H1 (cell line): ENCODE results near the gene GARNL3. TPM values are rescaled to one million over a fixed set of nuclear protein-coding genes. Genes with fewer than 3 reads are reported as not detected.

ENCODE experiments used
- BCL11A ChIP-seq, 2 experiments: IDR thresholded peaks; one replicate each; pipeline ENCODE4 v1.6.1; 2011; ENCODE audit warnings: low read depth in 2 of 2, low read length in 2 of 2, mild to moderate bottlenecking in 2 of 2
- CBX8 ChIP-seq: fragments of 300-800, 300-1000 bp; sonication (generic); IDR thresholded peaks from 2 replicates; pipeline ENCODE4 v1.7.1; 2016; ENCODE audit warnings: low read depth, low read length, borderline replicate concordance
- CEBPB ChIP-seq: IDR thresholded peaks from 2 replicates; pipeline ENCODE4 v1.6.1; 2012; ENCODE audit warnings: low read depth, low read length
- EP300 ChIP-seq, 2 experiments: IDR thresholded peaks; 1 replicate in 1 of 2; 2 replicates in 1 of 2; pipeline ENCODE4 v1.6.1; 2011 to 2012; ENCODE audit warnings: low read depth in 2 of 2, low read length in 2 of 2, mild to moderate bottlenecking in 2 of 2, borderline replicate concordance in 1 of 2, inconsistent platforms in 1 of 2, moderate library complexity in 1 of 2
- NRF1 ChIP-seq: IDR thresholded peaks from 2 replicates; pipeline ENCODE4 v1.6.1; 2011; ENCODE audit warnings: mild to moderate bottlenecking, low read depth, low read length, improper control_type of control experiment
- RNF2 ChIP-seq: fragments of 200-900, 300-1000 bp; sonication (generic); IDR thresholded peaks from 2 replicates; pipeline ENCODE4 v1.7.1; 2016; ENCODE audit warnings: borderline replicate concordance, low read depth, mild to moderate bottlenecking, antibody characterized with exemption, low read length; ENCODE audit not compliant: poor library complexity, severe bottlenecking; ENCODE audit errors: missing control alignments
- SAP30 ChIP-seq: fragments of 300-600 bp; sonication (generic); IDR thresholded peaks from 2 replicates; pipeline ENCODE4 v1.7.1; 2012; ENCODE audit warnings: low read length, moderate library complexity, mild to moderate bottlenecking, inconsistent platforms; ENCODE audit not compliant: insufficient read depth, insufficient replicate concordance
- SUZ12 ChIP-seq: fragments of 200-600 bp; sonication (generic); IDR thresholded peaks from 2 replicates; pipeline ENCODE4 v1.6.1; 2012; ENCODE audit warnings: mild to moderate bottlenecking, inconsistent platforms, low read length, moderate library complexity, mixed read lengths
- polyA plus RNA-seq, 7 experiments: library from polyadenylated mRNA; depleted of rRNA in 3 of 7; stranded (reverse) in 5 of 7; unstranded in 2 of 7; fragments of >200 nt in 5 of 7; fragments of 200-250 nt in 2 of 7; gene quantifications; 1 replicate in 5 of 7; 2 replicates in 1 of 7; 4 replicates in 1 of 7; pipeline versions ENCODE4 v1.2.1 to v1.2.3, GENCODE V29; 2011 to 2013; ENCODE audit warnings: missing spikeins in 2 of 7, mixed read lengths in 2 of 7
- total RNA-seq: library from RNA; stranded (reverse); fragmentation: NEBNext Ultra II Directional; extraction: Animal tissue kit (Norgen Biotek cat#: 25700); gene quantifications from 2 replicates; pipeline ENCODE4 v1.2.1, GENCODE V29; 2021
- TF ChIP-seq, protein P1 (sequence below): fragments of 300-600 bp; sonication (generic); IDR thresholded peaks from 2 replicates; pipeline ENCODE4 v1.7.1; 2012; ENCODE audit warnings: low read length, moderate library complexity, mild to moderate bottlenecking, inconsistent platforms; ENCODE audit not compliant: insufficient replicate concordance

The GARNL3 gene
- total and polyA plus RNA-seq, 2 of the 8 experiments (the other 6 are each of a cell fraction or from before 2014, with no cell fraction given): 6.5 to 18.3 TPM

DNA sequence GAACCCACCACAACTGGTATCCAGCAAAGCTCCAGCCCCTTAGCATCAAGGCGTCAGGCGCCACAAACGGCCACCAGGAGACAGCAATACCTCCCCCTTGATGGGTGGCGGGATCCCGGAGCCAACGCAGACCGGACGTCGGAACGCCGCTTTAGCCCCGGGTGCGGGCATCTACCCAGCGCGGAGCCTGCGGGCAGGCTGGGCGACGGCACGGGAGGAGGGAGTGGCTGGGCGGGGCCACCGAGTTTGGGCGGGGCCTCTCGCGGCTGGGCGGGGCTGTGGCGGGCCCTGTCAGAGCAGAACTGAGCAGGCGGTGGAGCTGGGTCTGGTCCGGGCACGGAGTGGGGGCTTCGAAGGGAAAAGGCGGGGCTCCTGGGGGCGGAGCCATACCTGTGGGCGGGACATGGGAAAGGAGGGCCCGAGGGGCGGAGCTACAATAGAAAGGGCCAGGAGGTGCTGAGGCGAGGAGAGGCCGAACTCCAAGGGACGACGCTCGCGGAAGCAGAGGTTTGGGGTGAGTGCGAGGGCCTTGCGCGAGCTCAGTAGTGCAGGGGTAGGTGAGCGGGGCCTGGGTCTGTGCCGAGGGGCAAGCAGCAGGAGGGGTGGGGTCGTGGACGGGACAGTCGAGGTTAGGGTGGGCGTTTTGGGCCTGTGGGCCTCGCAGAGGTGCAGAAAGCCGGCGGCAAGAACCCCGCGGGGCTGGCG, 40.2 kb upstream of the GARNL3 start (continued):
- TF ChIP-seq, protein P1, sequence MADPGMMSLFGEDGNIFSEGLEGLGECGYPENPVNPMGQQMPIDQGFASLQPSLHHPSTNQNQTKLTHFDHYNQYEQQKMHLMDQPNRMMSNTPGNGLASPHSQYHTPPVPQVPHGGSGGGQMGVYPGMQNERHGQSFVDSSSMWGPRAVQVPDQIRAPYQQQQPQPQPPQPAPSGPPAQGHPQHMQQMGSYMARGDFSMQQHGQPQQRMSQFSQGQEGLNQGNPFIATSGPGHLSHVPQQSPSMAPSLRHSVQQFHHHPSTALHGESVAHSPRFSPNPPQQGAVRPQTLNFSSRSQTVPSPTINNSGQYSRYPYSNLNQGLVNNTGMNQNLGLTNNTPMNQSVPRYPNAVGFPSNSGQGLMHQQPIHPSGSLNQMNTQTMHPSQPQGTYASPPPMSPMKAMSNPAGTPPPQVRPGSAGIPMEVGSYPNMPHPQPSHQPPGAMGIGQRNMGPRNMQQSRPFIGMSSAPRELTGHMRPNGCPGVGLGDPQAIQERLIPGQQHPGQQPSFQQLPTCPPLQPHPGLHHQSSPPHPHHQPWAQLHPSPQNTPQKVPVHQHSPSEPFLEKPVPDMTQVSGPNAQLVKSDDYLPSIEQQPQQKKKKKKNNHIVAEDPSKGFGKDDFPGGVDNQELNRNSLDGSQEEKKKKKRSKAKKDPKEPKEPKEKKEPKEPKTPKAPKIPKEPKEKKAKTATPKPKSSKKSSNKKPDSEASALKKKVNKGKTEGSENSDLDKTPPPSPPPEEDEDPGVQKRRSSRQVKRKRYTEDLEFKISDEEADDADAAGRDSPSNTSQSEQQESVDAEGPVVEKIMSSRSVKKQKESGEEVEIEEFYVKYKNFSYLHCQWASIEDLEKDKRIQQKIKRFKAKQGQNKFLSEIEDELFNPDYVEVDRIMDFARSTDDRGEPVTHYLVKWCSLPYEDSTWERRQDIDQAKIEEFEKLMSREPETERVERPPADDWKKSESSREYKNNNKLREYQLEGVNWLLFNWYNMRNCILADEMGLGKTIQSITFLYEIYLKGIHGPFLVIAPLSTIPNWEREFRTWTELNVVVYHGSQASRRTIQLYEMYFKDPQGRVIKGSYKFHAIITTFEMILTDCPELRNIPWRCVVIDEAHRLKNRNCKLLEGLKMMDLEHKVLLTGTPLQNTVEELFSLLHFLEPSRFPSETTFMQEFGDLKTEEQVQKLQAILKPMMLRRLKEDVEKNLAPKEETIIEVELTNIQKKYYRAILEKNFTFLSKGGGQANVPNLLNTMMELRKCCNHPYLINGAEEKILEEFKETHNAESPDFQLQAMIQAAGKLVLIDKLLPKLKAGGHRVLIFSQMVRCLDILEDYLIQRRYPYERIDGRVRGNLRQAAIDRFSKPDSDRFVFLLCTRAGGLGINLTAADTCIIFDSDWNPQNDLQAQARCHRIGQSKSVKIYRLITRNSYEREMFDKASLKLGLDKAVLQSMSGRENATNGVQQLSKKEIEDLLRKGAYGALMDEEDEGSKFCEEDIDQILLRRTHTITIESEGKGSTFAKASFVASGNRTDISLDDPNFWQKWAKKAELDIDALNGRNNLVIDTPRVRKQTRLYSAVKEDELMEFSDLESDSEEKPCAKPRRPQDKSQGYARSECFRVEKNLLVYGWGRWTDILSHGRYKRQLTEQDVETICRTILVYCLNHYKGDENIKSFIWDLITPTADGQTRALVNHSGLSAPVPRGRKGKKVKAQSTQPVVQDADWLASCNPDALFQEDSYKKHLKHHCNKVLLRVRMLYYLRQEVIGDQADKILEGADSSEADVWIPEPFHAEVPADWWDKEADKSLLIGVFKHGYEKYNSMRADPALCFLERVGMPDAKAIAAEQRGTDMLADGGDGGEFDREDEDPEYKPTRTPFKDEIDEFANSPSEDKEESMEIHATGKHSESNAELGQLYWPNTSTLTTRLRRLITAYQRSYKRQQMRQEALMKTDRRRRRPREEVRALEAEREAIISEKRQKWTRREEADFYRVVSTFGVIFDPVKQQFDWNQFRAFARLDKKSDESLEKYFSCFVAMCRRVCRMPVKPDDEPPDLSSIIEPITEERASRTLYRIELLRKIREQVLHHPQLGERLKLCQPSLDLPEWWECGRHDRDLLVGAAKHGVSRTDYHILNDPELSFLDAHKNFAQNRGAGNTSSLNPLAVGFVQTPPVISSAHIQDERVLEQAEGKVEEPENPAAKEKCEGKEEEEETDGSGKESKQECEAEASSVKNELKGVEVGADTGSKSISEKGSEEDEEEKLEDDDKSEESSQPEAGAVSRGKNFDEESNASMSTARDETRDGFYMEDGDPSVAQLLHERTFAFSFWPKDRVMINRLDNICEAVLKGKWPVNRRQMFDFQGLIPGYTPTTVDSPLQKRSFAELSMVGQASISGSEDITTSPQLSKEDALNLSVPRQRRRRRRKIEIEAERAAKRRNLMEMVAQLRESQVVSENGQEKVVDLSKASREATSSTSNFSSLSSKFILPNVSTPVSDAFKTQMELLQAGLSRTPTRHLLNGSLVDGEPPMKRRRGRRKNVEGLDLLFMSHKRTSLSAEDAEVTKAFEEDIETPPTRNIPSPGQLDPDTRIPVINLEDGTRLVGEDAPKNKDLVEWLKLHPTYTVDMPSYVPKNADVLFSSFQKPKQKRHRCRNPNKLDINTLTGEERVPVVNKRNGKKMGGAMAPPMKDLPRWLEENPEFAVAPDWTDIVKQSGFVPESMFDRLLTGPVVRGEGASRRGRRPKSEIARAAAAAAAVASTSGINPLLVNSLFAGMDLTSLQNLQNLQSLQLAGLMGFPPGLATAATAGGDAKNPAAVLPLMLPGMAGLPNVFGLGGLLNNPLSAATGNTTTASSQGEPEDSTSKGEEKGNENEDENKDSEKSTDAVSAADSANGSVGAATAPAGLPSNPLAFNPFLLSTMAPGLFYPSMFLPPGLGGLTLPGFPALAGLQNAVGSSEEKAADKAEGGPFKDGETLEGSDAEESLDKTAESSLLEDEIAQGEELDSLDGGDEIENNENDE: no peak
- no peak for TF ChIP-seq CEBPB
- TF ChIP-seq SUZ12: no peak
- no peak for TF ChIP-seq EP300 (IDR thresholded peaks at IDR 0.05; ENCODE audit: borderline replicate concordance in 1 of 2, low read depth in 2 of 2, low read length in 2 of 2)
- no peak for TF ChIP-seq NRF1
- TF ChIP-seq CBX8: no peak
- TF ChIP-seq SAP30: no peak
- TF ChIP-seq RNF2: no peak
- no peak for TF ChIP-seq BCL11A (IDR thresholded peaks at IDR 0.05; ENCODE audit: low read depth in 2 of 2, low read length in 2 of 2)
